GM10248 (cell line): Measurements from ENCODE around the gene CUL9.

Experiments used
- CTCF ChIA-PET: fragments of 300-600 bp; sonication (Branson Sonifier 250); formaldehyde crosslinking; extraction: SDS; loops from one replicate; lab custom pipeline; 2021; ENCODE audit warnings: antibody characterized with exemption; lab: Yijun Ruan, JAX
- POLR2A ChIA-PET: fragments of 350-650 bp; sonication (Branson Sonifier 250); formaldehyde crosslinking; extraction: SDS; loops from one replicate; lab custom pipeline; 2020; ENCODE audit warnings: antibody characterized with exemption; lab: Yijun Ruan, JAX
- DNase-seq: peaks from one replicate; pipeline ENCODE4 v3.0.0; 2012; ENCODE audit errors: extremely low spot score
- TF ChIP-seq, protein P1 (sequence below): IDR thresholded peaks from 2 replicates; pipeline ENCODE4 v1.5.1; 2012; ENCODE audit warnings: mild to moderate bottlenecking, low read depth; ENCODE audit errors: extremely low read depth, missing control alignments, control extremely low read depth

The CUL9 gene

GRCh38 chr6:43246301-43247113 is 64.5 kb downstream of the CUL9 start:
- CTCF ChIA-PET, result interaction anchor here (0.9 to 2.1 kb wide), 5 partner anchors 9 to 260 kb away, joined by 3 to 12 read pairs (median 6); partner anchors contain the start of gene DNPH1
- POLR2A ChIA-PET, result interaction anchor here (0.9 kb wide), 1 partner anchor 383 kb away, joined by 3 read pairs; the partner anchor contains the start of gene GTPBP2
- peak; percentile 48 for DNase-seq
- TF ChIP-seq, protein P1, sequence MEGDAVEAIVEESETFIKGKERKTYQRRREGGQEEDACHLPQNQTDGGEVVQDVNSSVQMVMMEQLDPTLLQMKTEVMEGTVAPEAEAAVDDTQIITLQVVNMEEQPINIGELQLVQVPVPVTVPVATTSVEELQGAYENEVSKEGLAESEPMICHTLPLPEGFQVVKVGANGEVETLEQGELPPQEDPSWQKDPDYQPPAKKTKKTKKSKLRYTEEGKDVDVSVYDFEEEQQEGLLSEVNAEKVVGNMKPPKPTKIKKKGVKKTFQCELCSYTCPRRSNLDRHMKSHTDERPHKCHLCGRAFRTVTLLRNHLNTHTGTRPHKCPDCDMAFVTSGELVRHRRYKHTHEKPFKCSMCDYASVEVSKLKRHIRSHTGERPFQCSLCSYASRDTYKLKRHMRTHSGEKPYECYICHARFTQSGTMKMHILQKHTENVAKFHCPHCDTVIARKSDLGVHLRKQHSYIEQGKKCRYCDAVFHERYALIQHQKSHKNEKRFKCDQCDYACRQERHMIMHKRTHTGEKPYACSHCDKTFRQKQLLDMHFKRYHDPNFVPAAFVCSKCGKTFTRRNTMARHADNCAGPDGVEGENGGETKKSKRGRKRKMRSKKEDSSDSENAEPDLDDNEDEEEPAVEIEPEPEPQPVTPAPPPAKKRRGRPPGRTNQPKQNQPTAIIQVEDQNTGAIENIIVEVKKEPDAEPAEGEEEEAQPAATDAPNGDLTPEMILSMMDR, result no peak

- POLR2A ChIA-PET, result interaction anchor here (0.9 kb wide), 1 partner anchor 382 kb away, joined by 3 read pairs; the partner anchor contains the start of gene GTPBP2
- TF ChIP-seq, protein P1, result no peak
- CTCF ChIA-PET, result interaction anchor here (0.9 to 2.1 kb wide), 5 partner anchors 9 to 259 kb away, joined by 3 to 12 read pairs (median 6); partner anchors contain the start of gene DNPH1
- peak; percentile 97 for DNase-seq
Observed at GRCh38 chr6:43247114-43247999, 65.4 kb downstream of the CUL9 start.

DNA sequence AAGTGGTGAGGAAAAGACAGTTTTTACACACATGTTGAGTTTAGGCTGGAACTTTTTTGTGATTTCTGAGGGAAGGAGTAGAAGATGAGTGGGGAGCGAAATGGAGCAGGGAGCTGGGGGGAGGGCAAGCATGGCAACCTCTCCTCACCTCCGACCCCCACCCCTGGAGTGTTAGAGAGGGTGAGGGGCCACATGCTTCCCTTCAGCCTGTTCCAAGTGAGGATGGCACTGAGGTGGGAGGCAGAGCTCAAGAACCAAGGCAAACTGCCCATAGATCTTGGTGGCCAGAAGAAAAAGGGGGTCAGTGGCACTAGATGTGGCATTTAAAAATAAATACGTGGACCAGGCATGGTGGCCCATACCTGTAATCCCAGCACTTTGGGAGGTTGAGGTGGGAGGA is 66.1 kb downstream of the CUL9 start:
- TF ChIP-seq, protein P1, result no peak
- no peak for DNase-seq
- ChIA-PET POLR2A (no interaction called here), CTCF (interaction anchor here (1.2 kb wide), 1 partner anchor 10 kb away, joined by 3 read pairs; no protein-coding TSS in a partner anchor)

- DNase-seq, result no peak
- CTCF ChIA-PET, result interaction anchor here (1.2 kb wide), 1 partner anchor 11 kb away, joined by 3 read pairs; no protein-coding TSS in a partner anchor
- POLR2A ChIA-PET, result no interaction called here
- TF ChIP-seq, protein P1, result no peak
Observed at GRCh38 chr6:43248791-43249190, 66.8 kb downstream of the CUL9 start.

DNA sequence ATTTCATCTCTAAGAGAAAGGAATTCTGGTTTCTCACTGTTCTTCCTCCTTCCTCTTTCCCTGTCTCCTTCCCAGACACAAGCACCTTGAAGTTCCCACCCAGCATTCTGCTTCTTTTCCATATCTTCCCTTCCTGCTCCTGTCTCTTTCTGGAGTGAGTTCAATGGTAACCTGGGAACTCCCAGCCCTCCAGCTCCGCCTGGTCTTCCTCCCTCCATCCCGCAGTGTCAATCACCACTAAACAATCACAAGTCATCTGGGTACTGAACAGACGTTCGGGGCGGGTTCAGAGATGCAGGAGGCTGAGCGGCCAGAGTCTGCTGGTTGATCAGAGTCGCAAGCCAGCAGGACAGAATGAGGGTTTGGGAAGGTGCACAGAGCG is 69.0 kb downstream of the CUL9 start:
- CTCF ChIA-PET, result interaction anchor here (1.2 to 5.8 kb wide), 3 partner anchors 13 to 21 kb away, joined by 3 to 38 read pairs (median 25); partner anchors contain the start of gene DNPH1
- DNase-seq, result no peak
- TF ChIP-seq, protein P1, result no peak
- POLR2A ChIA-PET, result no interaction called here

DNA sequence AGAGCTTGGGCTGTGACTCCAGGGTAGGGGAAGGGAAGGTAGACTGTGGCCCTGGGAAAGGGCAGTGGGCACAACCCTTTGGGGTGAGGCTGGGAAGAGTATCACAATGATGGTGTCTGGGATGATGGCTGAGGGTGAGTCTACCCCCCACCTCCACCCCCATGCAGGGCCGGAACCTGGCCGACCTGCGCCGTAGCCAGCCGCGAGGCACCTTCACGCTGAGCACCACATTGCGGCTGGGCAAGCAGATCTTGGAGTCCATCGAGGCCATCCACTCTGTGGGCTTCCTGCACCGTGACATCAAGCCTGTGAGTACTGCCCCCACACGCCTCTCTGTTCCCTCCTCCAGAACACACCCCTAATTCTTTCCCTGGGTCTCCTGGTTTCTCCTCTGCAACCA is 71.4 kb downstream of the CUL9 start:
- no peak for DNase-seq
- POLR2A ChIA-PET, result no interaction called here
- TF ChIP-seq, protein P1, result no peak
- CTCF ChIA-PET, result interaction anchor here (0.7 to 5.8 kb wide), 6 partner anchors 11 to 254 kb away, joined by 3 to 38 read pairs (median 10); partner anchors contain the start of gene DNPH1
